ENCODE data around the gene C4B.
"Not testable (repeated sequence)": the region's sequence is repeated elsewhere in the genome, so short reads cannot be mapped to it uniquely, and the experiment has no call there.

DNA sequence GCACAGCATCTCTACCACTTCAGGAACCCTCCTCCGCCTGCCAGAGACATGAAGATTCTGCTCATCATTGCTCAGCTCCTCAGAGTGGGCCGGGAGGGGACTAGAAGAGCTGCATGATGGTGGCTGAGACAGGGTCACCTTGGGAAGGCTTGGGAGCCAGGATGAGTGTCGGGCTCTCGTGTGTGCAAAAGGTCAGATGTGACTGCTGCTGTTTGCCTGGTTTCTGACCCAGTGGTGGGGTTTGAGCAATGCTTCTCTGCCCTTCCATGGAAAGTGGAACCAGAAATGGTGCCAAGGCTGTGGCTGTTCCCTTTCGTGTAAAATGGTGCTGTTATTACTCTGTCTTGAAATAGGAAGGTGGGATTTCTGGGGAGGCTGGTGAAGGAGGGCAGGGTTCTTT, 33.6 kb upstream of the C4B start:
- TF ChIP-seq, protein P1, sequence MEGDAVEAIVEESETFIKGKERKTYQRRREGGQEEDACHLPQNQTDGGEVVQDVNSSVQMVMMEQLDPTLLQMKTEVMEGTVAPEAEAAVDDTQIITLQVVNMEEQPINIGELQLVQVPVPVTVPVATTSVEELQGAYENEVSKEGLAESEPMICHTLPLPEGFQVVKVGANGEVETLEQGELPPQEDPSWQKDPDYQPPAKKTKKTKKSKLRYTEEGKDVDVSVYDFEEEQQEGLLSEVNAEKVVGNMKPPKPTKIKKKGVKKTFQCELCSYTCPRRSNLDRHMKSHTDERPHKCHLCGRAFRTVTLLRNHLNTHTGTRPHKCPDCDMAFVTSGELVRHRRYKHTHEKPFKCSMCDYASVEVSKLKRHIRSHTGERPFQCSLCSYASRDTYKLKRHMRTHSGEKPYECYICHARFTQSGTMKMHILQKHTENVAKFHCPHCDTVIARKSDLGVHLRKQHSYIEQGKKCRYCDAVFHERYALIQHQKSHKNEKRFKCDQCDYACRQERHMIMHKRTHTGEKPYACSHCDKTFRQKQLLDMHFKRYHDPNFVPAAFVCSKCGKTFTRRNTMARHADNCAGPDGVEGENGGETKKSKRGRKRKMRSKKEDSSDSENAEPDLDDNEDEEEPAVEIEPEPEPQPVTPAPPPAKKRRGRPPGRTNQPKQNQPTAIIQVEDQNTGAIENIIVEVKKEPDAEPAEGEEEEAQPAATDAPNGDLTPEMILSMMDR (IDR thresholded peaks at IDR 0.05) = not testable (repeated sequence)
- TF ChIP-seq POLR2A (IDR thresholded peaks at IDR 0.05) = not testable (repeated sequence)

Data from prostate gland (tissue), 2 donors.